Hematopoietic multipotent progenitor cell treated with erythropoietin and hydrocortisone succinate and interleukin-3 and kit ligand, for 4 days (in vitro differentiated cells): ENCODE data around the gene TJP1.

Experiments used
- DNase-seq: peaks from one replicate; pipeline ENCODE4 v3.0.0-alpha.2; 2015

TJP1 gene

DNA sequence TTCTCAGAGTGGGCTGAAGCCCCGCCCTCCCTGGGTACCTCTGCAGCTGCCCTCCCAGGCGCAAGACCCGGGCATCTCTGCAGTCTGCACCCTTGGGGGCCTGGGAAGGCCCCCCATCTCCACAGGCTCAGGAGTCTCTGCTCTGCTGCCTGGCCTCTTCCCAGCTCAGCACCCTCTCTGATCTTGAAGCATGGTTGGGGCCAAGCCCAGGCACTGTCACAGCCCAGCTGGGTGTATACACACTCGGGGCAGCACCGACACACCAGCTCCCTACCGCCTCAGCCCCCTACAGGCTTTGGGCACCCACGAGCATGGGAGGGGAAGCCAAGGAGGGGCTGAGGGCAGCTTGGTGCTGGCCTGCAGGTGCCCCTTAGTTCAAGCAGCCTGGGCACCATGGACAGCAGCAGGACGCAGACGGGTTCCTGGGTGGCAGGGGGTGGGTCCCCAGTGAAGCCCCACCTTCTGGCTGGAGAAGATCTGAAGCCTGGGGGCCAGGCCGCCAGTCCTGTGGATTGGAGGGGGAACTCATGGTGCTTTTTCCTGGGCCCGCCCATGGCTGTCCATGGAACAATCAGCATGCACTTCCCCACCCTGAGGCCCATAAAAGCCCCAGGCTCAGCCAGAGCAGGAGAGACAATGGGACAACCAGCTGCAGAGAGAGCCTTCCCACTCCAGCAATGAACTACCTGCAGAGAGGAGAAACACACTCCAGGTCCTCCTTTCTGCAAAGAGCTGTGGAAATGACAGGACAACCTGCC is 170.6 kb downstream of the TJP1 start:
- no peak for DNase-seq
